Hepatocyte (in vitro differentiated cells): Measurements from ENCODE around the gene INHBE. TPM values are rescaled to one million over a fixed set of nuclear protein-coding genes. Genes with fewer than 3 reads are reported as not detected.
"Not testable (repeated sequence)": the region's sequence is repeated elsewhere in the genome, so short reads cannot be mapped to it uniquely, and the experiment has no call there.

Source experiments
- DNase-seq: peaks from one replicate; pipeline ENCODE4 v3.0.0-alpha.2; 2016; ENCODE audit warnings: low spot score
- H2AFZ ChIP-seq: fragments of 200-600 bp; sonication (generic); 2 replicates; pipeline ENCODE4 v1.6.0; 2016; ENCODE audit warnings: antibody characterized with exemption, mild to moderate bottlenecking
- H3K27ac ChIP-seq: fragments of 200-600 bp; sonication (generic); 2 replicates; pipeline ENCODE4 v1.5.1; 2016; ENCODE audit warnings: mild to moderate bottlenecking
- H3K27me3 ChIP-seq: fragments of 200-600 bp; sonication (generic); 2 replicates; pipeline ENCODE4 v1.6.1; 2016
- H3K36me3 ChIP-seq: fragments of 200-600 bp; sonication (generic); replicated peaks from 2 replicates; pipeline ENCODE4 v1.5.1; 2016; ENCODE audit warnings: low read depth; ENCODE audit not compliant: insufficient read depth
- H3K4me1 ChIP-seq: fragments of 200-600 bp; sonication (generic); 2 replicates; pipeline ENCODE4 v1.5.1; 2016; ENCODE audit warnings: mild to moderate bottlenecking, moderate library complexity; ENCODE audit not compliant: insufficient read depth
- H3K4me2 ChIP-seq: fragments of 200-600 bp; sonication (generic); 2 replicates; pipeline ENCODE4 v1.6.0; 2016
- H3K4me3 ChIP-seq: fragments of 200-600 bp; sonication (generic); 2 replicates; pipeline ENCODE4 v1.5.1; 2016; ENCODE audit warnings: mild to moderate bottlenecking
- H3K79me2 ChIP-seq: fragments of 200-600 bp; sonication (generic); 2 replicates; pipeline ENCODE4 v1.6.0; 2017; ENCODE audit warnings: mild to moderate bottlenecking
- H3K9me2 ChIP-seq: fragments of 200-600 bp; sonication (generic); replicated peaks from 2 replicates; pipeline ENCODE4 v1.6.0; 2017; ENCODE audit warnings: mild to moderate bottlenecking; ENCODE audit not compliant: insufficient read depth
- H3K9me3 ChIP-seq: fragments of 200-600 bp; sonication (generic); 2 replicates; pipeline ENCODE4 v1.5.1; 2016; ENCODE audit warnings: low read depth, mild to moderate bottlenecking
- H4K20me1 ChIP-seq: fragments of 200-600 bp; sonication (generic); 2 replicates; pipeline ENCODE4 v1.6.0; 2016; ENCODE audit warnings: mild to moderate bottlenecking; ENCODE audit not compliant: insufficient read depth, poor library complexity, severe bottlenecking
- EZH2 ChIP-seq: fragments of 200-600 bp; sonication (generic); IDR thresholded peaks from 2 replicates; pipeline ENCODE4 v1.6.1; 2016; ENCODE audit warnings: antibody characterized with exemption, mild to moderate bottlenecking, borderline replicate concordance
- EZH2phosphoT487 ChIP-seq: fragments of 200-600 bp; sonication (generic); IDR thresholded peaks from one replicate; pipeline ENCODE4 v1.6.1; 2018; ENCODE audit warnings: antibody characterized with exemption, mild to moderate bottlenecking, low read depth, moderate library complexity; ENCODE audit not compliant: unreplicated experiment, severe bottlenecking
- WGBS: methylation state at CpG from one replicate; pipeline ENCODE4 v1.1.6; 2016; ENCODE audit warnings: low lambda C conversion rate; ENCODE audit errors: missing lambda C conversion rate; 5-methylcytosine and 5-hydroxymethylcytosine counted together
- polyA plus RNA-seq: library from polyadenylated mRNA; unstranded; fragments of >200 nt; fragmentation: Nextera tagmentation; extraction: Ambion mirVana; gene quantifications from 2 replicates; pipeline ENCODE4 v1.2.1, GENCODE V29; 2016
- total RNA-seq: library from RNA; depleted of rRNA; stranded (reverse); fragments of >200 nt; gene quantifications from 2 replicates; pipeline ENCODE4 v1.2.3, GENCODE V29; 2014
- TF ChIP-seq, protein P1 (sequence below): fragments of 200-600 bp; sonication (generic); IDR thresholded peaks from 2 replicates; pipeline ENCODE4 v1.5.1; 2016; ENCODE audit warnings: antibody characterized with exemption, mild to moderate bottlenecking; ENCODE audit not compliant: poor library complexity

INHBE gene
- total and polyA plus RNA-seq, 2 experiments from 2014 or later: 15.1 to 44.2 TPM

DNA sequence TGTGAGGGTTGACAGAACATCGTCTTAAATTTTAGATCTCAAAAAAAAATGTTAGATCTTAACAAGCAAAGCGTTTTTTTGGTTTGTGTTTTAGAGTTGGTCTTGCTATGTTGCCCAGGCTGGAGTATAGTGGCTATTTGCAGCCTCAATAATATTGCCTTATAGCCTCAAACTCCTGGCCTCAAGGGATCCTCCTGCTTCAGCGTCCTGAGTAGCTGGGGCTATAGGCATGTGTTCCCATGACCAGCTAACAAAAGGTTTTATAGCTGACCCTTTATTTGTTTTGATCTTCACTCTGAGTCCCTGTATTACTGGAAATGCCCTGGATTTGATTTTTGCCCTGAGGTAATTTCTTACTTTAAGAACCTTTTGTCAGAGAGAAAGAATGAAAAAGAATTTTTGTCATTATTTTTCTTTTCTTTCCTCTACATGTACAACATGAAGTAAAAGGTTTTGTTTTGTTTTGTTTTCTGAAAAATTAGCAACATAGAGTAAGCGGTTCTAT, 15.3 kb upstream of the INHBE start:
- H3K4me1 ChIP-seq: no peaks in the 10 kb centered on the region
- no peaks in the 10 kb centered on the region for H3K9me2 ChIP-seq
- H3K4me3 ChIP-seq: no peak overlapping the region
- no peaks in the 10 kb centered on the region for H3K36me3 ChIP-seq
- H3K27me3 ChIP-seq: no peaks in the 10 kb centered on the region
- no peaks in the 10 kb centered on the region for H3K79me2 ChIP-seq
- H4K20me1 ChIP-seq: no peaks in the 10 kb centered on the region
- no peak for DNase-seq
- H2AFZ ChIP-seq: no peak overlapping the region
- H3K4me2 ChIP-seq: no peak overlapping the region
- TF ChIP-seq, protein P1, sequence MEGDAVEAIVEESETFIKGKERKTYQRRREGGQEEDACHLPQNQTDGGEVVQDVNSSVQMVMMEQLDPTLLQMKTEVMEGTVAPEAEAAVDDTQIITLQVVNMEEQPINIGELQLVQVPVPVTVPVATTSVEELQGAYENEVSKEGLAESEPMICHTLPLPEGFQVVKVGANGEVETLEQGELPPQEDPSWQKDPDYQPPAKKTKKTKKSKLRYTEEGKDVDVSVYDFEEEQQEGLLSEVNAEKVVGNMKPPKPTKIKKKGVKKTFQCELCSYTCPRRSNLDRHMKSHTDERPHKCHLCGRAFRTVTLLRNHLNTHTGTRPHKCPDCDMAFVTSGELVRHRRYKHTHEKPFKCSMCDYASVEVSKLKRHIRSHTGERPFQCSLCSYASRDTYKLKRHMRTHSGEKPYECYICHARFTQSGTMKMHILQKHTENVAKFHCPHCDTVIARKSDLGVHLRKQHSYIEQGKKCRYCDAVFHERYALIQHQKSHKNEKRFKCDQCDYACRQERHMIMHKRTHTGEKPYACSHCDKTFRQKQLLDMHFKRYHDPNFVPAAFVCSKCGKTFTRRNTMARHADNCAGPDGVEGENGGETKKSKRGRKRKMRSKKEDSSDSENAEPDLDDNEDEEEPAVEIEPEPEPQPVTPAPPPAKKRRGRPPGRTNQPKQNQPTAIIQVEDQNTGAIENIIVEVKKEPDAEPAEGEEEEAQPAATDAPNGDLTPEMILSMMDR: no peak
- no peak for TF ChIP-seq EZH2phosphoT487
- no peak for TF ChIP-seq EZH2
- H3K9me3 ChIP-seq: no peaks in the 10 kb centered on the region
- no peak overlapping the region for H3K27ac ChIP-seq
- WGBS: 69% methylated on average over 4 of the region's 4 CpGs

DNA sequence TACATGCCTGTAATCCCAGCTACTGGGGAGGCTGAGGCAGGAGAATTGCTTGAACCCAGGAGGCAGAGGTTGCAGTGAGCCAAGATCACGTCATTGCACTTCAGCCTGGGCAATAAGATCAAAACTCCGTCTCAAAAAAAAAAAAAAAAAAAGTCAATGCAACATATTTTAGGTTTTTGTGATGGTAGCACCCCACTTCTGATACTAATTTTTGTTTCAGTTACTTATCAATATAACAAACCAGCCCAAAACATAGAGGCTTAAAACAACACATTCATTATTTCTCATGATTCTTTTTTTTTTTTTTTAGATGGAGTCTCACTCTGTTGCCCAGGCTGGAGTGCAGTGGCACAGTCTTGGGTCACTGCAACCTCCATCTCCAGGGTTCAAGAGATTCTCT, 13.7 kb upstream of the INHBE start:
- not testable (repeated sequence) for H3K79me2 ChIP-seq, H3K27ac ChIP-seq, H3K36me3 ChIP-seq, H4K20me1 ChIP-seq, H3K4me3 ChIP-seq, H3K9me2 ChIP-seq, H3K4me2 ChIP-seq, H3K4me1 ChIP-seq, DNase-seq, H3K9me3 ChIP-seq, H3K27me3 ChIP-seq, H2AFZ ChIP-seq
- 96% methylated on average over 2 of the region's 2 CpGs for WGBS

DNA sequence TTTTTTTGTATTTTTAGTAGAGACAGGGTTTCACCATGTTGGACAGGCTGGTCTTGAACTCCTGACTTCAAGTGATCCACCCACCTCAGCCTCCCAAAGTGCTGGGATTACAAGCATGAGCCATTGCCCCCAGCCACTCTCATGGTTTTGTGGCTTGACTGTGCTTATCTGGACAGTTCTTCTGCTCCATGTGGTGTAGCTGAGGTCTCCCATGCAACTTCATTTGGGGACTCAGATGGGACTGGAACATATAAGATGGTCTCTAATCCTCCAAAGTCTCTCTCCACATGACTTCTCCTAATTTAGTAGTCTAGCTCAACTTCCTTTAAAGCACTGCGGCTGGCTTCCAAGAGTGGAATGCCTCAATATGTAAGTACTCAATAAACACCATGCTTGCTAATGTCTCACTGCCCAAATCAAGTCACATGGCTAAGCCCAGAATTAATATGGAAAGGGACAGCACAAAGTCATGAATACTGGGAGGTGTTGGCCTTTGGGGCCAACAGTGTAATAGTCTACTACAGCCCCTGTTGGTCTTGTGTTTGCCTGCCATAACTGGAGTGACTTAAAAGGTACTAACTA, 13.2 kb upstream of the INHBE start:
- H3K79me2 ChIP-seq: no peaks in the 10 kb centered on the region
- no peaks in the 10 kb centered on the region for H3K9me2 ChIP-seq
- H3K9me3 ChIP-seq: no peaks in the 10 kb centered on the region
- H3K27me3 ChIP-seq: no peaks in the 10 kb centered on the region
- no peak overlapping the region for H3K27ac ChIP-seq
- H2AFZ ChIP-seq: no peak overlapping the region
- WGBS: 93% methylated on average over 1 of the region's 1 CpG
- no peak overlapping the region for H3K4me2 ChIP-seq
- no peak overlapping the region for H3K4me3 ChIP-seq
- DNase-seq: no peak
- no peaks in the 10 kb centered on the region for H3K4me1 ChIP-seq
- no peaks in the 10 kb centered on the region for H3K36me3 ChIP-seq
- no peaks in the 10 kb centered on the region for H4K20me1 ChIP-seq
- TF ChIP-seq EZH2phosphoT487: no peak
- no peak for TF ChIP-seq EZH2
- TF ChIP-seq, protein P1: no peak

DNA sequence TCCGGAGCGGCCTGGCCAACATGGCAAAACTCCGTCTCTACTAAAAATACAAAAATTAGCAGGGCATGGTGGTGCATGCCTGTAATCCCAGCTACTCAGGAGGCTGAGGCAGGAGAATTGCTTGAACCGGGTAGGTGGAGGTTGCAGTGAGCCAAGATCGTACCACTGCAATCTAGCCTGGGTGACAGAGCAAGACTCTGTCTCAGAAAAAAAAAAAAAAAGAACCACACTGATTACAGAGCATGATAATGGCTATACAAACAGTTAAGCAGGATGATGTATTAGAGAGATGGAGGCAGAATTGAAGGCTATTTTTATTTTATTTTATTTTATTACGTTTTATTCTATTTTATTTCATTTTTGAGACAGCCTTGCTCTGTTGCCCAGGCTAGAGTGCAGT, 10.8 kb upstream of the INHBE start:
- WGBS: 87% methylated on average over 6 of the region's 6 CpGs

More for the DNA sequence above, 10.8 kb upstream of the INHBE start:
- not testable (repeated sequence) for H3K9me3 ChIP-seq, H3K27me3 ChIP-seq, H2AFZ ChIP-seq, H3K79me2 ChIP-seq, H3K4me2 ChIP-seq, H3K4me3 ChIP-seq, H3K36me3 ChIP-seq, H4K20me1 ChIP-seq, H3K9me2 ChIP-seq, H3K4me1 ChIP-seq, H3K27ac ChIP-seq, DNase-seq
